Panc1 (cell line): ENCODE measurements around the gene DCAF11. TPM values are rescaled to one million over a fixed set of nuclear protein-coding genes. Genes with fewer than 3 reads are reported as not detected.

Experiments
- ATAC-seq: fragments of 200-7000 bp; cut with Tn5 transposase; 2 replicates; pipeline ENCODE4 v1.9.1; 2020; ENCODE audit warnings: mild to moderate bottlenecking, moderate library complexity
- BruUV-seq: library from RNA; stranded (reverse); fragments of 400-500 nt; replicated peaks from 2 replicates; lab custom pipeline; 2021; lab: Mats Ljungman, UMichigan
- CTCF ChIA-PET: fragments of 300-600 bp; sonication (Branson Sonifier 250); formaldehyde crosslinking; loops from one replicate; lab custom pipeline; 2022; ENCODE audit warnings: antibody characterized with exemption; lab: Charles Lee
- POLR2A ChIA-PET: fragments of 300-600 bp; sonication (Branson Sonifier 250); formaldehyde crosslinking; loops from one replicate; lab custom pipeline; 2022; ENCODE audit warnings: antibody characterized with exemption; lab: Charles Lee
- DNase-seq: peaks from one replicate; pipeline ENCODE4 v3.0.0-alpha.2; 2010; ENCODE audit warnings: low read depth, low spot score
- H3K27ac ChIP-seq: 2 replicates; pipeline ENCODE4 v1.5.1; 2011; ENCODE audit warnings: mild to moderate bottlenecking, low read length, inconsistent platforms
- H3K27me3 ChIP-seq: fragments of 200-500 bp; sonication (Bioruptor generic); 2 replicates; pipeline ENCODE4 v1.6.0; 2014; ENCODE audit warnings: low read length, inconsistent platforms; ENCODE audit not compliant: control insufficient read depth, insufficient read depth
- H3K36me3 ChIP-seq: fragments of 200-500 bp; sonication (Bioruptor generic); 2 replicates; pipeline ENCODE4 v1.5.1; 2014; ENCODE audit warnings: inconsistent platforms, mild to moderate bottlenecking, low read length, moderate library complexity; ENCODE audit not compliant: control insufficient read depth, insufficient read depth
- H3K4me1 ChIP-seq: 2 replicates; pipeline ENCODE4 v1.5.1; 2011; ENCODE audit warnings: inconsistent platforms, mild to moderate bottlenecking, low read length, moderate library complexity; ENCODE audit not compliant: control insufficient read depth, insufficient read depth
- H3K4me3 ChIP-seq, 2 experiments: 2 replicates each; pipeline ENCODE4 v1.5.1; 2011 to 2012; ENCODE audit warnings: low read depth in 2 of 2, low read length in 2 of 2, mild to moderate bottlenecking in 2 of 2, inconsistent platforms in 1 of 2, moderate library complexity in 1 of 2
- H3K9me3 ChIP-seq: fragments of 200-500 bp; sonication (Bioruptor generic); 2 replicates; pipeline ENCODE4 v1.5.1; 2014; ENCODE audit warnings: low read depth, mild to moderate bottlenecking, inconsistent platforms, low read length, moderate library complexity; ENCODE audit not compliant: control insufficient read depth, insufficient read depth
- CTCF ChIP-seq: fragments of 450-650 bp; IDR thresholded peaks from 2 replicates; pipeline ENCODE4 v1.5.1; 2017; ENCODE audit warnings: mild to moderate bottlenecking
- POLR2AphosphoS5 ChIP-seq: IDR thresholded peaks from 2 replicates; pipeline ENCODE4 v1.6.1; 2012; ENCODE audit warnings: mild to moderate bottlenecking, low read depth, low read length, moderate library complexity
- REST ChIP-seq, 2 experiments: IDR thresholded peaks; 2 replicates each; pipeline ENCODE4 v1.6.1; 2011 to 2012; ENCODE audit warnings: low read depth in 2 of 2, control low read depth in 1 of 2, low read length in 1 of 2, mild to moderate bottlenecking in 1 of 2, moderate library complexity in 1 of 2; ENCODE audit not compliant: insufficient read depth in 1 of 2
- SIN3A ChIP-seq: IDR thresholded peaks from 2 replicates; pipeline ENCODE4 v1.6.1; 2012; ENCODE audit warnings: low read depth, mild to moderate bottlenecking, low read length, moderate library complexity, borderline replicate concordance; ENCODE audit not compliant: insufficient read depth
- TCF7L2 ChIP-seq: IDR thresholded peaks from 2 replicates; pipeline ENCODE4 v1.6.1; 2011; ENCODE audit warnings: mild to moderate bottlenecking, low read depth, low read length, inconsistent platforms
- in situ Hi-C: cut with HindIII; loops from 2 replicates; pipeline ENCODE4 v1.10.0; 2016; ENCODE audit warnings: low sequenced_read_pairs, low pct_unique_long_range_greater_than_20kb
- intact Hi-C: fragments of 100-400 bp; cut with micrococcal nuclease; formaldehyde crosslinking; loops from one replicate; pipeline ENCODE4 v1.10.0; 2022; ENCODE audit not compliant: unreplicated experiment
- total RNA-seq: library from RNA; stranded (reverse); gene quantifications from one replicate; pipeline ENCODE4 v1.2.1, GENCODE V29; 2021; ENCODE audit not compliant: unreplicated experiment

Gene DCAF11
- total RNA-seq, 1 experiment from 2014 or later, result 37.4 TPM

GRCh38 chr14:24115422-24116127 is 998 bp downstream of the DCAF11 start:
- intact Hi-C loops (no loop called here), in situ Hi-C loops (no loop called here)
- no peak for DNase-seq
- Histone ChIP-seq H3K27ac (peak overlapping the region; percentile 95), H3K4me1 (no peaks in the 10 kb centered on the region), H3K4me3 (peak overlapping the region; percentile 86 to 98), H3K36me3 (no peaks in the 10 kb centered on the region; the same call in none of the 2 replicates), H3K9me3 (no peaks in the 10 kb centered on the region), H3K27me3 (no peaks in the 10 kb centered on the region)
- ATAC-seq, result no peak
- POLR2A ChIA-PET, result interaction anchor here (0.6 to 1.7 kb wide), 4 partner anchors 20 to 113 kb away, joined by 3 to 5 read pairs (median 4); partner anchors contain the start of genes PSME1 and RNF31
- no TSS peak for BruUV-seq
- CTCF ChIA-PET, result interaction anchor here (0.7 to 1.6 kb wide), 2 partner anchors 28 to 57 kb away, joined by 4 to 12 read pairs; no protein-coding TSS in a partner anchor
- TF ChIP-seq POLR2AphosphoS5 (no peak), REST (IDR thresholded peaks at IDR 0.05; ENCODE audit: insufficient read depth in 1 of 2, low read depth in 2 of 2, low read length in 1 of 2) (no peak), TCF7L2 (no peak), SIN3A (no peak), CTCF (no peak)

GRCh38 chr14:24116128-24116814 is 1.7 kb downstream of the DCAF11 start:
- no peaks in the 10 kb centered on the region for H3K9me3 ChIP-seq
- ChIA-PET CTCF (interaction anchor here (0.7 kb wide), 1 partner anchor 28 kb away, joined by 12 read pairs; no protein-coding TSS in a partner anchor), POLR2A (interaction anchor here (0.6 kb wide), 2 partner anchors 20 to 112 kb away, joined by 3 to 4 read pairs; partner anchors contain the start of gene PSME1)
- no peaks in the 10 kb centered on the region for H3K27me3 ChIP-seq
- H3K36me3 ChIP-seq, result peaks cover 2% of the 10 kb centered on the region
- H3K4me1 ChIP-seq, result no peaks in the 10 kb centered on the region
- in situ Hi-C loops, result no loop called here
- BruUV-seq, result TSS peak; percentile 81
- H3K27ac ChIP-seq, result no peak overlapping the region
- no peak for DNase-seq
- ATAC-seq, result no peak
- TF ChIP-seq TCF7L2 (no peak), POLR2AphosphoS5 (no peak), REST (IDR thresholded peaks at IDR 0.05; ENCODE audit: insufficient read depth in 1 of 2, low read depth in 2 of 2, low read length in 1 of 2) (no peak), CTCF (no peak), SIN3A (no peak)
- H3K4me3 ChIP-seq, result peak overlapping the region; percentile 86 to 98
- intact Hi-C loops, result no loop called here
